ENCODE measurements around the gene ADCY4.

DNA sequence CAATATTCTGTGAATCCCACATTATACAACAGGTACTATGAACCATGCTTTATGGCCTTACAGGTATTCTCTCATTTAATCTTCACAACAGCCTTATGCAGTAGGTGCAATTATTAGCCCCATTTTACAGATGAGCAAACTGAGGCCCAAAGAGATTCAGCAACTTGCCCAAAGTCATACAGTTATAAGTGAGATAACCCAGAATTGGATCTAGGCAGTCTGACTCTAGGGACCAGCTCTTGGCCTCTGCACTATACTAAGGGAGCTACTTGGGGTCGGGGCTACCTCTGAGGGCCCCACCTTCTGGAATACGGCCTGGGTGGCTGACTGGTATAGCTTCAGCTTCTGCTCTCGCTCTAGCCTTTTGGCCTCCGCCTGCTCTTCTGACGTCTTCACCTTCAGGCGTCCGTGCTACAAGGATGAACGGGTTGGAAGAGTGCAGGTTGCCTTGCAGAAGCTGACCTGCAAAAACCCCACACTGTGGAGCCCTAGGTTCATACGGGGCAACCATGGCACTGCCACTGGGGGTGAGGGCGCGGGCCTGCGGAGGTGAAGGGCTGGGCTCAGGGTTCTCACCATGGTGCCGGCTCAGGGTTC, 64.2 kb downstream of the ADCY4 start:
- TF ChIP-seq, protein P1, sequence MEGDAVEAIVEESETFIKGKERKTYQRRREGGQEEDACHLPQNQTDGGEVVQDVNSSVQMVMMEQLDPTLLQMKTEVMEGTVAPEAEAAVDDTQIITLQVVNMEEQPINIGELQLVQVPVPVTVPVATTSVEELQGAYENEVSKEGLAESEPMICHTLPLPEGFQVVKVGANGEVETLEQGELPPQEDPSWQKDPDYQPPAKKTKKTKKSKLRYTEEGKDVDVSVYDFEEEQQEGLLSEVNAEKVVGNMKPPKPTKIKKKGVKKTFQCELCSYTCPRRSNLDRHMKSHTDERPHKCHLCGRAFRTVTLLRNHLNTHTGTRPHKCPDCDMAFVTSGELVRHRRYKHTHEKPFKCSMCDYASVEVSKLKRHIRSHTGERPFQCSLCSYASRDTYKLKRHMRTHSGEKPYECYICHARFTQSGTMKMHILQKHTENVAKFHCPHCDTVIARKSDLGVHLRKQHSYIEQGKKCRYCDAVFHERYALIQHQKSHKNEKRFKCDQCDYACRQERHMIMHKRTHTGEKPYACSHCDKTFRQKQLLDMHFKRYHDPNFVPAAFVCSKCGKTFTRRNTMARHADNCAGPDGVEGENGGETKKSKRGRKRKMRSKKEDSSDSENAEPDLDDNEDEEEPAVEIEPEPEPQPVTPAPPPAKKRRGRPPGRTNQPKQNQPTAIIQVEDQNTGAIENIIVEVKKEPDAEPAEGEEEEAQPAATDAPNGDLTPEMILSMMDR (conservative IDR thresholded peaks at IDR 0.05; ENCODE audit: low read length) = no peak
- no peak for TF ChIP-seq EZH2phosphoT487 (IDR thresholded peaks at IDR 0.05; ENCODE audit: borderline replicate concordance, low read depth, low read length)
